Measurements from ENCODE around the gene LRRC2.
"Not testable (repeated sequence)": the region's sequence is repeated elsewhere in the genome, so short reads cannot be mapped to it uniquely, and the experiment has no call there.

The LRRC2 gene

DNA sequence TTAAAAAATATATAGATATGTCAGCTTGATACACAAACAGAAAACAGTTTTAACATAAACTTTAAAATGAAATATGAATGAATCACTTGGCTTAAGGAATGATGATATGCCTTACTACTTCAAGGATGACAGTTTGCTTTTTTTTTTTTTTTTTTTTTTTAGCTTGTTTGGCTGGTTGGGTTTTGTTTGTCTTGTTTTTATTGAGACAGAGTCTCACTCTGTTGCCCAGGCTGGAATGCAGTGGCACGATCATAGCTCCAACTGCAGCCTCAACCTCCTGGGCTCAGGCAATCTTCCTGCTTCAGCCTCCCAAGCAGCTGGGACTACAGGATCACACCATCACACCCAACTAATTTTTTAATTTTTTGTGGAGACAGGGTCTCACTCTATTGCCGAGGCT, 14.5 kb downstream of the LRRC2 start:
- no peak for FAIRE-seq

DNA sequence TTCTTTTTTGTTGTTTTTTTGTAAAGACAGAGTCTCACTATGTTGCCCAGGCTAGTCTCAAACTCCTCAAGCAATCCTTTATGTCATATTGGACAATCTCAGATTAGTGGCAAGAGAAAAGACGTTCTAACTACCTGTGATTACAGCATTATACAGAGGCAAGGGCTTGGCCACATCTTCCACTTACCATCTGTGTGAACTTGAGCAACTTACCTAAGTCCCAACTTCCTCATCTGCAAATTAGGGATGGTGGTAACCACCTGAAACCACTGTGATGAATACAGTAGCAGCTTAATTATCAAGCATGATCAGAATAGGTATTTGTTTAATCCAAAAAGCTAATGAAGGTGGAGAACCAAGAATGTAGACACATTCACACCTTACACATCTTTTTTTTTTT, 16.1 kb downstream of the LRRC2 start:
- no peak for FAIRE-seq

GRCh38 chr3:46549408-46549904, 16.6 kb downstream of the LRRC2 start:
- no peak for FAIRE-seq

- not testable (repeated sequence) for FAIRE-seq
Observed at GRCh38 chr3:46548611-46549010, 17.5 kb downstream of the LRRC2 start.

- FAIRE-seq = no peak
Observed at GRCh38 chr3:46546896-46547440, 19.1 kb downstream of the LRRC2 start.

- FAIRE-seq = no peak
Observed at GRCh38 chr3:46545818-46546630, 20.1 kb downstream of the LRRC2 start.

DNA sequence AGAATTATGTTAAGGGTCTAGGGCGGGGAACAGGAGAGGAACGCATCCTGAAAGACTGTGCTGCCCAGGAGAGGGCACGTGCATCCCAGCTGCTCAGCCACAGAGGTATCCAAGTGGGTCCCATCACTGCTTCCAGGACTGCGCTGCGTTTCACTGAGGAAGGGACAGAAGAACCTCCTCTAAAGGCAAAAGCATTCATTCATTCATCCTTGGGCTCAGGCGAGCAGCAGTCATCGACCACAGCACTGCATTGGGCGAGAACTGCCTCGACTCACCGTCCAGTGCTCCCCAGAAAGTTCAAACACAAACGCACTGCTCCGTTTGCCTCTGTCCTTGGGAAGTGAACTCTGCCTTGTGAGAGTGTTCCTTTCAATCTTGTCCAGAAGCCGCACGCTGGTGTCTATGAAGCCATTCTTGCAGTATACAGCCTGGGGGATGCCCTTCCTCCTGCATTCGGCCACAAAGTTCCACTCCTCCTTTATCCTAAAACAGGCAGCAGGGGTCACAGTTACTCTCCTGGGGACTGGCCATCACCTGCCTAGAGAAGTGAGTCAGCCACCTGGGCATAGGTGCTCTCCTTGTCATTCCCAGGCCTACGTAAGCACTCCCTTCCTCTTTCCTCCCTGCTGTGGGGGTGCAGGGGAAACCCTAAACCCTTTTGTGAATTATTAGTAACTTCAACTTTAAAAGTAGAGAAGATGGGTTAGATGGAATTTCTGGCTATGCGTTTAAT, 21.2 kb downstream of the LRRC2 start:
- no peak for FAIRE-seq

DNA sequence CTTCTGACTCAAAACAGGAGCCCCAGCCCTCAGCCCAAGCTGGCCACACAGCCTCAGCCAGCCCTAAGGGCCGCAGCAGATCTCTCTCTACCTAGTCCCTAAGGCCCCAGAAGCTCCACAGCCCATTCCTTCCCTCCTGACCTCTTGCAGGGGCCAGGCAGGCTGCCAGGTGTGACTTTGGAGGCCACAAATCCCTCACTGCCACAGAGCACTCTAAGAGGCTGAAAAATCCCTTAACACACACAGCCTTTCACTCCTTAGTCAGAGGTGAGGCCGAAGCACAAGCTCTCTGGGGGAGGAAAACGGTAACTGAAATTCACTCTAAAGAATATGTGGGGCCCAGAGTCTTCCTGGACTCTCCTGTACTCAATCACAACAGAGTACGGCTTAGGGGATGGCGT, 23.3 kb downstream of the LRRC2 start:
- no peak for FAIRE-seq

DNA sequence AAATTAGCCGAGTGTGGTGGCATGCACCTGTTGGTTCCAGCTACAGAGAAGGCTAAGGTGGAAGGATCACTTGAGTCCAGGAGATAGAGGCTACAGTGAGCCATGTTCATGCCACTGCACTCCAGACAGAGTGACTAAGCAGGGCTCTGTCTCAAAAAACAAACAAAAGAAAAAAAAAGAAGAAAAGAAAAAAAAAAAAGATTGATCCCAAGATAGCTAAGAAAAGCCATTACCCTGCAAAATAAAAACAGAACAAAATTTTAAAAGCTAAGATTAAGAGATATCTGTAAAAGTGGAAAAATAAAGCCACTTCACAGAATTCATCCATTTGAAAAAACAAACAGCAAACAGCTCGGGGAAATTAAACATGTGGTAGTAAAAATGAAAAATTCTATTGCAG, 23.8 kb downstream of the LRRC2 start:
- FAIRE-seq = no peak

GRCh38 chr3:46541835-46542234, 24.3 kb downstream of the LRRC2 start:
- no peak for FAIRE-seq

DNA sequence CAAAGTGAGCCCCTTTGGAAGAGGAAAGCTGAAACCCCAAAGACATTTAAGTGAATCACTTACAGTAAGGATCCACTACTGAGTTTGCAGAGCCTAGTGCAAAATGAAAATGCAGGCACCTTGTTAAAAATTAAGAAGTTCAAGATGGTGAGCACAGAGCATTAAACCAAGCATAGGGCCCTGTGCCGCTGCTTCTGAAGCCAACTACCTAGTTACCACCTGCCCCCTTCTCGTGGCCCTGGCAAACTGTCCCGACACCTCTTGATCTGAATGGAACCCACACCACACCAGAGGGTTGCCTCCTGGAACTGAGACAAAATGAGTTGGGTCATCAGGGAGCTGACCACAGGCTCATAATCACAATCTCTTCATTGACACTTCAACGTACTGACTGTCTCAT, 25.6 kb downstream of the LRRC2 start:
- FAIRE-seq = no peak

DNA sequence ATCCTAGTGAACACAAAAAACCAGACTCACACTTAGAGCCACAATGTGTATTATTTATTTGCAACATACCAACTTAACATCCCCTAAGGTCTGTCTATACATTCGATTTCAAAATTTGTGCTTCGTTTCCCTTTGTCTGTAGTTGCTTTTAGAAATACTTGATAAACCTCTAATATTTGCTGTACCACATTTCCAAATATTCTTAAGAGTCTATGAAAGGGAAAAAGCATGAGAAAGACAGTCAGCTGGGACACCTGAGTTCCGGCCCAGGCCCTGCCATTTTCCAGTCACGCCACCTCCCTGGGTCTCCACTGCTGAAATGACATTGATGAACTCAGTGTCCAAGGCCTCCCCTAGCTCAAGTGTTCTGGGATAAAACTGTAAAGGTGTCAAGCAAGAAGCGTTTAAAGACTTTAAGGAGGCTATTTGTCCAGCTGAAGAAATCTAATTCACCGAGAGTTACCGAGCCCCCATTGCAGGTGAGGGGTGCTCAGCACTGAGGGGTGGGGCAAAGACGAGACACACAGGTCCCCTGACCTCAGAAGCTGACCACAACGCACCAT, 26.6 kb downstream of the LRRC2 start:
- no peak for FAIRE-seq

DNA sequence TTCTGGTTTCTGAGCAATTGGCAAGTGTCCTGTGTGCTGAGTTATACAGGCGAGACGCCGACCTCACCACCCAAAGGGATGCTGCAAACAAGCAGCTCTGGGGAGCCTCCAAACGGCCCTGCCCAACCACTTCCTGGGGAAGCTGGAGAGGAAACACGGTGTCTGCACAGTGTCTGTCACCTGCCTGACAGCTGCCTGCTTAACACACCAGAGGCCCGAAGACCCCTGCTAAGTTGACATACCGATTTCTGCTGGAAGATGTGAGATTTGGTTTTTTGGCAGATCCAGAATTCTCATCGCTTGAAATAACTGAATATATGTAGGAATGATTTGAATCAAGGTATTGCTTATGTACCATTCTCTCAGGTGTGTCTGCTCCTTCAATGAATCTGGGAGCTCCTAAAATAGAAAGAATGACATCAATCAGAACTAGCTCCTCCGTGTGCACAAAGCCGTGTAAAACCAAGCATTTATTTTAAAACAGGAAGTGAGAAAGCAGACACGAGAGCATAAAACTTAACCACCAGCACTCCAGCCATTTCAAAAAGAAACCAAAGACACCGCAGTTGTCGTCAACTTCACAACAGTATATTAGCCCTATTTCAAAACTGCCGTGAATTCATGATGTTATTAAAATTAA, 27.2 kb downstream of the LRRC2 start:
- no peak for FAIRE-seq

GRCh38 chr3:46538425-46538802, 27.7 kb downstream of the LRRC2 start:
- not testable (repeated sequence) for FAIRE-seq

- no peak for FAIRE-seq
Observed at GRCh38 chr3:46537779-46538178, 28.3 kb downstream of the LRRC2 start.

GRCh38 chr3:46537316-46537715, 28.8 kb downstream of the LRRC2 start:
- FAIRE-seq = no peak

GRCh38 chr3:46536758-46537157, 29.3 kb downstream of the LRRC2 start:
- no peak for FAIRE-seq

DNA sequence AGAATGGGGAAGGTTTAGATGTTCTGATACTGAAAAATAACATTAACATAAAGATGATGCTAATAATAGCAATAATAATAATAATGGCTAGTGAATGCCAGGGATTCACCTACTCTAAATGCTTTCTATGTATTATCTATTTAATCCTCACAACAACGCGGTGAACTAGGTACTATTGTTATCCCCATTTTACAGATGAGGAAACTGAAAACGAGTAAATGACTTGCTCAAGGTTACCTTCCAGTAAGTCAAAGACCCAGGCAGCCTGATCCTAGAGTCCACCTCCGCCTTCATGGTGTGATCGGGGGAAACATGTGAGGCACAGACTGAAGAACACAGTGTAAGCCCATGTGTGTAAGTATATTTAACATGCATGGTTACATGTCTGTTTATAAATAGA, 30.4 kb downstream of the LRRC2 start:
- FAIRE-seq = no peak

GRCh38 chr3:46533091-46533490, 33.0 kb downstream of the LRRC2 start:
- no peak for FAIRE-seq

- FAIRE-seq = no peak
Observed at GRCh38 chr3:46527239-46527638, 38.9 kb downstream of the LRRC2 start.

DNA sequence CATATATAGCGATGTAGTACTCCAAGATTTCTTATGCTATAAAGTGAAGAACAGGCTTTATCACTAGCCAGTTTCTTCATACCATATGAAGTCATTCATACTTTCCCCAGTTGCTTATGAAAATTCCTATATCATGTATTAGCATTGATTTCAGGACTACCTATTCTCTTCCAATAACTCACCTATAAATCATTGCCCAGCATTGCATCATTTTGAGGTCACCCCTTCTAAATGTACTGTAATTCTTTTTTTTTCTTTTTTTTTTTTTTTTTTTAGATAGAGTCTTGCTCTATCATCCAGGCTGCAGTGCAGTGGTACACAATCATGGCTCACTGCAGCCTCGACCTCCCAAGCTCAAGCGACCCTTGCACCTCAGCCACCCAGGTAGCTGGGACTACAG, 41.3 kb downstream of the LRRC2 start:
- peak; percentile 13 for FAIRE-seq

DNA sequence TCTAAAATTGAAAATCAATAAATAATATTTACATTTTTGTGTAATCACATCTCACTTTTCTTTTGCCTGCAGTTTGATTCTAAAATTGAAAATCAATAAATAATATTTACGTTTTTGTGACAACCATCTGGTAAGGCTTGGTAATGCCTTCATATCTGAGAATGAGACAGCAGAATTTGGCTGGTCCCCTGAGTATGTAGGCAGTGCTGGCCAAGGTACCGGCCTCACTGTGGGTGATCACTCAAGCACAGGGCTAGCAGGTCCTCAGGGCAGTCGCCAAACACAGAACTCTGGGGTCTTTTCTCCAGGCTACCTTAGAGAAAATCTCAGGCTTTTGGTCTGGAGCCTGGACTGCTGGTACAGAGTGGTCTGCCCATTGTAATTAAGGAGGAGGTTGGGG, 42.1 kb downstream of the LRRC2 start:
- FAIRE-seq = no peak

GRCh38 chr3:46523556-46523955, 42.5 kb downstream of the LRRC2 start:
- FAIRE-seq = no peak

Measured in islet of Langerhans (tissue), 1 donor.